GM12891 (cell line): ENCODE results near the gene KCTD3.

Source experiments
- DNase-seq: peaks from one replicate; pipeline ENCODE4 v3.0.0; 2011; ENCODE audit warnings: low spot score; ENCODE audit not compliant: insufficient read length
- FAIRE-seq: peaks from 2 replicates; lab custom pipeline; 2011; peaks lifted over from hg19 to GRCh38; lab: Jason Lieb, UNC
- PAX5 ChIP-seq: IDR thresholded peaks from 2 replicates; pipeline ENCODE4 v1.6.1; 2011; ENCODE audit warnings: low read length, moderate library complexity, mild to moderate bottlenecking; ENCODE audit not compliant: insufficient read depth, severe bottlenecking
- POLR2A ChIP-seq: IDR thresholded peaks from 2 replicates; pipeline ENCODE4 v1.6.1; 2011; ENCODE audit warnings: low read depth, low read length, control low read depth
- POLR2AphosphoS5 ChIP-seq: IDR thresholded peaks from 2 replicates; pipeline ENCODE4 v1.6.1; 2011; ENCODE audit warnings: low read depth, low read length, control low read depth
- POU2F2 ChIP-seq: IDR thresholded peaks from 2 replicates; pipeline ENCODE4 v1.6.1; 2011; ENCODE audit warnings: low read depth, mild to moderate bottlenecking, control low read depth, low read length, moderate library complexity
- SPI1 ChIP-seq: IDR thresholded peaks from 2 replicates; pipeline ENCODE4 v1.6.1; 2011; ENCODE audit warnings: low read depth, low read length, control low read depth
- TAF1 ChIP-seq: IDR thresholded peaks from 2 replicates; pipeline ENCODE4 v1.6.1; 2011; ENCODE audit warnings: low read depth, low read length, control low read depth

Gene KCTD3

DNA sequence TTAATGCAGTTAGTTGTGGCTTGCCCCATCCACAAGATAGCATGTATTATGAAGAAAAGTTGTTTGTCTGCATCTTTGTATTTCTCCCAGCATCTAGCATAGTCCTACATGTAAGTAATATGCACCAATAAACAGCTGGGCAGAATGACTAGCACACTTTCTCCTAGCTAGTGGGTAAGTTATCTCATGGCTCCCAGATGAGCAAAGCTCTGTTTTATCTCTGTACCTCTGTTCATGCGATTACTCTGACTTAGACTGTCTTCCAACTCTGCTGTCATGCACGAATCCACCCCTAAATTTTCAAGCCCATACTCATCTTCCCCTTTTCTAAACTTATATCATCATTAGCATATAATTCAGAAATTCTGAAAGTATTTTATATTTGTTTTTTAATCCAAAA lies 37.5 kb upstream of the KCTD3 start:
- FAIRE-seq = no peak
- TF ChIP-seq POLR2AphosphoS5 (no peak), POLR2A (no peak), SPI1 (no peak), PAX5 (no peak), TAF1 (no peak), POU2F2 (no peak)
- no peak for DNase-seq

DNA sequence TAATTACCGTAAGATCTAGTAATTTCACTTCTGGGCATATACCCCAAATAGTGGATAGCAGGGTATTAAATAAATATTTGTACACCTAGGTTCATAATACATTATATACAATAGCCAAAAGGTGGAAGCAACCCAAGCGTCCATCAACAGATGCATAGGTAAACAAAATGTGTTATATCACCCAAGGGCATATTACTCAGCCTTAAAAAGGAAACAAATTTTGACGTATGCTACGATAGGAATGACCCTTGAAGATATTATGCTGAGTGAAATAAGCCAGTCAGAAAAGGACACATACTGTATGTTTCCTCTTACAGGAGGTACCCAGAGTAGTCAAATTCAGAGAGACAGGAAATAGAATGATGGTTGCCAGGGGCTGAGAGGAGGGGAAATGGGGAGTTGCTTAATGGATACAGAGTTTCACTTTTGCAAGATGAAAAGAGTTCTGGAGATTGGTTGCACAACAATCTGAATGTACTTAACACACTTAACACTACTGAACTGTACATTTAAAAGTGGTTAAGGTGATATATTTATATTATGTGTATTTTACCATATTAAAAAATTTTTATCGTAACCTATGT lies 36.6 kb upstream of the KCTD3 start:
- no peak for TF ChIP-seq POLR2A
- no peak for TF ChIP-seq PAX5
- TF ChIP-seq POU2F2 = no peak
- TF ChIP-seq POLR2AphosphoS5 = no peak
- TF ChIP-seq TAF1 = no peak
- TF ChIP-seq SPI1 = no peak
- DNase-seq = no peak
- FAIRE-seq = no peak

DNA sequence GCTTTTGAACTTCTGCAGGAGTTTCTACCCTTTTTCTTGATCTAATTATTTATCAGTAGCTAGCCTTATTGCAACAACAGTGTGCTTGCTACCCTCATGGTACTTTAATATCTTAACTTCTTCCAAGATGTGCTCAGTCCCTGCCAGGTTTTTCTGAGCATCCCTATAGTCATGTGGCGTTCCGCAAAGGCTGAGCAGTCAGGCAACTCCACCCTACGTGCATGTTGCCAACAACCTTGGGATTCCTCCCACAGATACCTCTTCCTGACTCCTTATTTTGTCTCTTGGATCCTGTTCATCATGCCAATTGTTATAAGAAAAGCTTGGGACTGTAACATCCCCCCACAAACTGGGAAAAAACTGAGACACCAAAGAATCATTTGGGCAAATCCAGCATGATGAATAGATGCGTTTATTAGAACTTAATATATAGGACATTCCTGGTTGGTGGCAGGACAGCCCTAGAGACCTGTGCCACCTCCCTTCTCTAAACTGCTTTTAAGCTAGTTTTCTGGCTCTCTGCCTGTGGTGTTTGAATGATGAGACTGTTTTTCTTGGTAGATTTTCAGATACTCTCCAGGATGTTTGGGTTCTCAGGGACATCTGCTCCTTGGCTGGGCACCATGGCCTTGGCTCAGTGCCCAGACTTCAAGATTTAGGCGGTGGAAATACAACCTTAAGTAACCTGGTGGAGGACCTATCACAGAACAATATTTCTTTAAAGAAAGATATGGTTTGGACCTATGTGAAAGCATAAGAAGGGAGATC lies 27.1 kb upstream of the KCTD3 start:
- no peak for FAIRE-seq
- TF ChIP-seq SPI1 (no peak), POLR2A (no peak), POU2F2 (no peak), TAF1 (no peak), PAX5 (no peak), POLR2AphosphoS5 (no peak)

DNA sequence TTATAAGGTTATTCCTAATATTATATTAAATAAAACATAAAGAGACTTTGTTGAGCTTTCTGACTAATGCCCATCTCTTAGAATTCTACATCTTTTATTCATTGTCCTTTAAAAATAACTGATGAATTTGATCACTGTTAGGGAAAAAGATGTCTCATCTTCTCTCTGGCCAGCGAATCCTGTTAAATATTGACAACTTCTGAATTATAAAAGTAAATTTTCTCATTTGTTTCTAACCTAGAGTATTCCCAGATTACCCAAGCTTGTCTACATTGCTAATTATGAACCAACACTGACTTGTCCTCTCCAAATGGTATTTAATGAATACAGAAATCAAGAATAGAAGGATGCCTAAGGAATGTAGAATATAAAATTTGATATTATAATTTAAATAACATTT lies 24.8 kb upstream of the KCTD3 start:
- no peak for FAIRE-seq
- no peak for DNase-seq
- TF ChIP-seq POLR2A (no peak), PAX5 (no peak), TAF1 (no peak), POU2F2 (no peak), POLR2AphosphoS5 (no peak), SPI1 (no peak)

More for the DNA sequence above, 27.1 kb upstream of the KCTD3 start:
- DNase-seq = no peak

DNA sequence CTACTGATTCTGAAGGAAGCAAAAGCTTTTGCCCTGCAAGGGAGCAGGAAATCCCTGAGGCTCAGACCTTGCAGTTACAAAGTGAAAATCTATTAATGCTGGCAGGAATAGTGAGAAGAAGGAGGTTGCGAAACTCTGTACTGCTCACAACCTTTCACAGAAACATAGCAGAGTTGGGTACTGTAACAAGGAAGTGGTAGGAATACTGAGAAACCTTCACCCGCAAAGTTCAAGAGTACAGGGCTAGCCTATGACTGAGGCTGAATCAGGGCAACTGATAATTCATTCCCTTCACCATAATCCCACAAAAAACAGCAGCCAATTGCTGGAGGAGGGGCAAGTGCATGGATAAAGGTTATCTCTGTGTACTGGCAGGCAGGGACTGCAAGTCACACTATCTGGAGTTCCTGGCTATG lies 23.9 kb upstream of the KCTD3 start:
- FAIRE-seq (no peak), DNase-seq (no peak)
- TF ChIP-seq PAX5 (no peak), SPI1 (0 out of 2 replicates have a peak, but pooled peaks have one; percentile 4)

DNA sequence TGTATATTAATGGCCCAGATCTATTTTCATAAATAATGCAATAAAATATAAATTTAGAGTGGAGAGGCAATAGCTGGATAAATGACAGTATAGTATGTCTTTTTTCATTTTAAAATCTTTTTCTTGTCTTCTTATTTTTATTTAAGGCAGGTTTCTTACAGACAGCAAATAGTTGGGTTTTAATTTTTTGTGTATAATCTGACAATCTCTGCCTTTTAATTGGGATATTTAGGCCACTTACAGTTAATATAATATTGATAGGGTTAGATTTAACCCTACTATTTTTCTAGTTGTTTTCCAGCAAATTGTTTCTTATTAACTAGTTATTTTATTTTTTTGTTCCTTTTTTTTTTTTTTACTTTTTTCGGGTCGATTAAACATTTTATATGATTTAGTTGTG lies 23.3 kb upstream of the KCTD3 start:
- no peak for DNase-seq
- no peak for FAIRE-seq
- TF ChIP-seq POU2F2 (no peak), POLR2A (no peak), POLR2AphosphoS5 (no peak), SPI1 (no peak), PAX5 (no peak), TAF1 (no peak)

DNA sequence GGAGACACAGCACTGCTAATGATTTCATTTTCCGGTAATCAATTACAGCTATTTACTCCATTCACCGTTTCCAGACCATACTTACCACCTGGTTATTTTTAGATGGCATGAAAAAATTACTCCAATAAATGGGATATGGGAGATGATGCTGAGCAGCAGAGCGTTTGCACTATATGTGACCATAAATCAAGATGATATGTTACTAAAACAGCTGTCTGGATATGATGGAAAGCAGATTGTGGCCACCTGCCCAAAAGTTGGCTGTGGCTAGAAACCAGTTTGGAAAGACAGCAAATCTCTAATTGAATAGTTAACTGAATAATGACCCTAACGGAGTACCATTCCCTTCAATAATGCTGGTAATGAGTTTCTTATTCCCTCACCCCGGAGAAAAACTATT lies 22.5 kb upstream of the KCTD3 start:
- TF ChIP-seq POLR2AphosphoS5 (no peak), PAX5 (no peak), POLR2A (no peak), SPI1 (no peak), TAF1 (no peak), POU2F2 (no peak)
- DNase-seq = no peak
- FAIRE-seq = no peak

DNA sequence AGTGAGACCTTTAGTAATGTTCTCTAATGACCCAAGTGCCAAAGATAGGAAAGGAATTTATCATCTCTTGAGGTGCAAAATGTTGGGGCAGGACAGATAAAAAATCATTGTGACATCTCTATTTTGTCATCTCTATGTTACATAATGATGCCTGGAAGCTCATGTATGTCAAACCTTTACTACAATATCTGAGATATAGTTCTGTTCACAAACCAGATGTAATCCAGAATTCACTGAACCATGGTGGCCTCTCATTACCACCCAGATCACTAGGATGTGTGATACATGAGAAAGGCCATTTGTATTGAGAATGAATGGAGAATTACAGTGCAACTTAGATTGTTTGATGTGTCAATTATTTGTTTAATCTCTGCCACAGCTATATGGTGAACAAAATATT lies 22.0 kb upstream of the KCTD3 start:
- no peak for FAIRE-seq
- no peak for DNase-seq
- TF ChIP-seq TAF1 (no peak), POLR2AphosphoS5 (no peak), POU2F2 (no peak), POLR2A (no peak)

DNA sequence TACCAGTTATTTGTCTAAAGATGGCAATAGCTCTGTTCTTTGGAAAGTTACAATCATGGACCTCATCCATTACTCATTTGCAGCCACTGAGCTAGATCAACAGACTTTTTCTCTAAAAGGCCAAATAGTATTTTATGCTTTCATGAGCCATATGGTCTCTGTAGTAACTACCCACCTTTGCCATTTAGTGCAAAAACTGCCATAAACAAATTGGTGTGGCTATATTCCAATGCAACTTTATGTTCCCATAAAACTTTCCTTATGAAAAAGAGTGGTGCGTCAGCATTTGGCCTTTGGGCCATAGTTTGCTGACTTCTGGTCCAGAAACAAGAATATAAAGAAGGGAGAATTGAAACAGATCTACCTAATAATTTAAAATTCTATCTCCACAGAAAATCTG lies 20.1 kb upstream of the KCTD3 start:
- TF ChIP-seq POLR2AphosphoS5 = no peak
- TF ChIP-seq SPI1 = no peak
- no peak for TF ChIP-seq PAX5
- TF ChIP-seq TAF1 = no peak
- TF ChIP-seq POU2F2 = no peak
- no peak for TF ChIP-seq POLR2A
- no peak for DNase-seq
- no peak for FAIRE-seq

DNA sequence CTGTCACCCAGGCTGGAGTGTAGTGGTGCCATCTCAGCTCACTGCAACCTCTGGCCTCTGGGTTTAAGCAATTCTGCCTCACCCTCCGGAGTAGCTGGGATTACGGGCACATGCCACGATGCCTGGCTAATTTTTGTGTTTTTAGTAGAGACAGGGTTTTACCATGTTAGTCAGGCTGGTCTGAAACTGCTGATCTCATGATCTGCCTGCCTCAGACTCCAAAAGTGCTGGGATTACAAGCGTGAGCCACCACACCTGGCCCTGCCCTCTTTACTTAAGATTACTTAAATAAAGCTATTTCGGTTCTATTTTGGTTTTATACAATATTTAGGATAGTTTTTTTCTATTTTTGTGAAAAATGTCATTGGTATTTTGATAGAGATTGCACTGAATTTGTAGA lies 15.3 kb upstream of the KCTD3 start:
- FAIRE-seq (no peak), DNase-seq (no peak)
- no peak for TF ChIP-seq PAX5
- TF ChIP-seq POLR2A = no peak
- no peak for TF ChIP-seq POLR2AphosphoS5
- TF ChIP-seq SPI1 = no peak
- TF ChIP-seq POU2F2 = no peak
- no peak for TF ChIP-seq TAF1
